Activated T-helper 17 cell treated with anti-CD3 and anti-CD28 coated beads, Interleukin-2, amount 50 U/mL, for 72 hours (primary cell): ENCODE results near the gene TMEM52. TPM values are rescaled to one million over a fixed set of nuclear protein-coding genes. Genes with fewer than 3 reads are reported as not detected.

Experiments used
- ATAC-seq: fragments of 150-1000 bp; cut with Tn5 transposase; replicated peaks from 2 replicates; pipeline ENCODE4 v1.10.0; 2021; ENCODE audit warnings: mild to moderate bottlenecking, moderate library complexity
- H3K27ac Mint-ChIP-seq: one replicate; pipeline ENCODE4 v1.8.0; 2022; ENCODE audit warnings: mixed read lengths
- H3K27me3 Mint-ChIP-seq: one replicate; pipeline ENCODE4 v1.8.0; 2022; ENCODE audit warnings: mixed read lengths
- H3K36me3 Mint-ChIP-seq: one replicate; pipeline ENCODE4 v1.8.0; 2022; ENCODE audit warnings: low read depth, mild to moderate bottlenecking, mixed read lengths
- H3K4me1 Mint-ChIP-seq: one replicate; pipeline ENCODE4 v1.8.0; 2022; ENCODE audit warnings: mixed read lengths
- H3K4me3 Mint-ChIP-seq: one replicate; pipeline ENCODE4 v1.8.0; 2022; ENCODE audit warnings: mild to moderate bottlenecking, mixed read lengths
- H3K9me3 Mint-ChIP-seq: one replicate; pipeline ENCODE4 v1.8.0; 2022; ENCODE audit warnings: mixed read lengths
- total RNA-seq, 2 donors: library from RNA; stranded (reverse); gene quantifications; one replicate each; pipeline ENCODE4 v1.2.3, GENCODE V29; 2022

The TMEM52 gene
- total RNA-seq, 2 donors from 2014 or later: 1.8 to 2.0 TPM

GRCh38 chr1:1900883-1901640, 18.0 kb downstream of the TMEM52 start:
- Mint-ChIP-seq H3K9me3 (no peaks in the 10 kb centered on the region), H3K4me1 (peaks cover under 1% of the 10 kb centered on the region), H3K27me3 (no peaks in the 10 kb centered on the region), H3K27ac (no peak overlapping the region), H3K4me3 (no peak overlapping the region), H3K36me3 (no peaks in the 10 kb centered on the region)
- no peak for ATAC-seq

GRCh38 chr1:1899967-1900327, 19.1 kb downstream of the TMEM52 start:
- H3K36me3 Mint-ChIP-seq: no peaks in the 10 kb centered on the region
- no peaks in the 10 kb centered on the region for H3K27me3 Mint-ChIP-seq

GRCh38 chr1:1899266-1899966, 19.7 kb downstream of the TMEM52 start:
- Mint-ChIP-seq H3K36me3 (no peaks in the 10 kb centered on the region), H3K4me3 (no peak overlapping the region), H3K27me3 (no peaks in the 10 kb centered on the region), H3K27ac (no peak overlapping the region), H3K4me1 (peaks cover 7% of the 10 kb centered on the region), H3K9me3 (no peaks in the 10 kb centered on the region)
- ATAC-seq: no peak

More at GRCh38 chr1:1899967-1900327, 19.1 kb downstream of the TMEM52 start:
- H3K4me1 Mint-ChIP-seq: peaks cover 2% of the 10 kb centered on the region
- H3K4me3 Mint-ChIP-seq: no peak overlapping the region
- H3K9me3 Mint-ChIP-seq: no peaks in the 10 kb centered on the region
- no peak for ATAC-seq
- H3K27ac Mint-ChIP-seq: no peak overlapping the region

DNA sequence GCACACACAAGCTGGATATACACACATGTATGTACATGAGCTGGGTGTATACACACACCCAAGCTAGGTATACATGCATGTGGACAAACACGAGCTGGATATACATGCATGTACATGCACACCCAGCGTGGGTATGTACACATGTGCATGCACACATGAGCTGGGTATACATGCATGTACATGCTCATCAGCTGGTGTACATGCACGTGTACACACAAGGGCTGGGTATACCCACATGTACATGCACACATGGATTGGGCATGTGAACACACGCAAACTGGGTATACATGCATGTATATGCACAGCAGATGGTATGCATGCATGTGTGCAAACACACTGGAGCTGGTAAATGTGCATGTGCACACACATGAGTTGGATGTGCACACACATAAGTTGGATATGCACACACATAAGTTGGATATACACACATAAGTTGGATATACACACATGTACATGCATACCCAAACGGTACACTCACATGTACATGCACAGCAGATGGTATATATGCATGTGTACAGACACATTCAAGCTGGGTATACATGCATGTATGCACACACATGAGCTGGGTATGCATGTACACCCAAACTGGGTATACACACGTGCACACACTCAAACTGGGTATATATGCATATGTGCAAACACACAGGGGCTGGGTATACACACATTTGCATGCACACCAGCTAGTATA, 20.7 kb downstream of the TMEM52 start:
- Mint-ChIP-seq H3K4me3 (no peak overlapping the region), H3K27ac (no peak overlapping the region), H3K36me3 (no peaks in the 10 kb centered on the region), H3K27me3 (no peaks in the 10 kb centered on the region), H3K4me1 (peaks cover 7% of the 10 kb centered on the region), H3K9me3 (no peaks in the 10 kb centered on the region)
- no peak for ATAC-seq

DNA sequence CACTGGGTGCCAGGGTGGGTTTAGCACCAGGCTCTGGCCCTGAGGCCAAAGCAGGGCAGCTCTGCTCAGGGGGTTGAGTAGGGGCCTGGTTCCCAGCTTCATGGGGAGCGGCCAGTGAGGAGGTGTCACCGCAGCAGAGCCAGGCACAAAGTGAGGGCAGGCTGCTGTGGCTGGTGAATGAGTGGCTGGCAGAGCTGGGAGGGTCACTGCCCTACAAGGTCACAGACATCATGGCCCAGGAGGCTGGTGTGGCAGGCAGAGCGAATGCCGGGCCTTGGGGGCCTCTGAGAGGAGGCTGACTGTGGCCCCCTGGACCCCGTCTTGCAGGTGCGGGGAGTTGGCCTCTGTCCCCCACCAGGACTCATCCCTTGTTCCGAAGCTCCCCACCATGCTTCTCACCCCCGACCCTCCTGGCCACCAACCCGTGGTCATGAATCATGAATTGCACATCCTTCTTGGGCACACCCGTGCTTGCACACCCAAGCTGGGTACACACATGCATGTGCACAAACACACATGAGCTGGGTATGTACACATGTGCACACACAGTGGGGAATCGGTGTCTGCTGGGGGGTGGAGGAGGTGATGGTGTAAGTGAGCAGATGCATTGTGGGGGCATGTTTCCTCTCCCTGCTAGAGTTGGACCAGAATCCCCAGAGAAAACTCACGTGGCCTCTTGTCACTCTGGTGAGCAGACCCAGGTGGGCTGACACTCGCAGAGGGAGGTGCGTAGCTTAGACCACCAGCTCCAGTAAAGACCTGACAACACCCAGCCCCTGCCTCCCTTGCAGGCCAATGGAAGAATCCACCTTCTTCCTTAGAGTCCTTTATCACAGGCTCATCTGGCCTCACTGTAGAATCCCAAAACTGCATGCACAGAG, 23.4 kb downstream of the TMEM52 start:
- peaks cover 7% of the 10 kb centered on the region for H3K36me3 Mint-ChIP-seq
- no peak for ATAC-seq
- H3K4me1 Mint-ChIP-seq: peaks cover 7% of the 10 kb centered on the region
- no peak overlapping the region for H3K4me3 Mint-ChIP-seq
- no peaks in the 10 kb centered on the region for H3K9me3 Mint-ChIP-seq
- no peaks in the 10 kb centered on the region for H3K27me3 Mint-ChIP-seq
- peak overlapping the region; percentile 81 for H3K27ac Mint-ChIP-seq

DNA sequence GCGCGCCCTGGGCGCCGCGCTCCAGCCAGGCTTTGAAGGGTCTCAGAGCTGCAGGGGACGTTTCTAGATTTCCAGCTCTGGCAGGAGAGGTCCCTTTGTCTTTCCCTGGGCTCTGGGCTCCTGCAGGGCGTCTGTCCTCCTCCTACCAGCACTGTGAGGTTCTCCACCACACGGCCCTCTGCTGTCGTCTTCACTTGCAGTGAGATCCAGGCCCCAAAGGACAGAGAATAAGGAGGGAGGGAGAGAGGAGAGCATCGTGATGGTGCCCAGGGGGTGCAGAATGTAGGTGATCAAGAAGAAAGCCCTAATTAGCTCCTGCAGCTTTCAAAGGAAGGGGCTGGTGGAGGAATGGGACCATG, 24.0 kb downstream of the TMEM52 start:
- peaks cover 7% of the 10 kb centered on the region for H3K4me1 Mint-ChIP-seq
- H3K27ac Mint-ChIP-seq: peak overlapping the region; percentile 81
- ATAC-seq: no peak
- H3K9me3 Mint-ChIP-seq: no peaks in the 10 kb centered on the region
- H3K36me3 Mint-ChIP-seq: peaks cover 7% of the 10 kb centered on the region
- H3K4me3 Mint-ChIP-seq: peak overlapping the region; percentile 51
- no peaks in the 10 kb centered on the region for H3K27me3 Mint-ChIP-seq

DNA sequence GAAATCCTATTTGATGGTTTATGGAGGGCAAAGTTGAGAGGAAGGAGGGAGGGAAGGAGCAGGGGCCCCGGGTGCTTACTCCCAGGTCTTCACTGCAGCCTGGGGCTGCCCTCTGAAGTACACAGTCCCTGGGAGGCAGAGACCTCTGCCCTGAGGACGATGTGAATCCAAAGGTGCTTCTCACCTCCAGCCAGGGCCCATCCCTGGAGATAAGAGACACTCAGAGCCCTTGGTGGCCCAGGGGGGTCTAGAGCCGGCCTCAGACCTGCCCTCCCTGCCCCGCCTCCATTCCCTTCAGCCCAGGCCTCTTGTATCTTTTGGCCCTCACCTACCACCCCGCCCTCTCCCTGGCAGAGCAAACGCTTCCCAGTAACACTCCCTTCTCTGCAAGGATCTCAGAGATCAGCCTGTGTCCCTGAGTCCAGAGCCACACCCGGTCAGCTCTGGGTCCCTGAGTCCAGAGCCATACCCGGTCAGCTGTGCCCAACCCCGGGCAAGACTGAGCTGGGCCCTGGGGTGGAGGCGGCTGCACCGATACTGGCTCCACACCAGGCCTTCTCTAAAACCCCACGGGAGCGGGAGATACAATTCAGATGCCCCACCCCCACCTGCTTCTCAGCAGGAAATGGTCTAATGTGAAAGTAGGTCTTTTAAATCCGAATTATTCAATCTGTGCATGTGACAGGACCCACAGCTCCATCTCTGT, 24.6 kb downstream of the TMEM52 start:
- ATAC-seq: no peak
- peak overlapping the region; percentile 84 for H3K4me3 Mint-ChIP-seq
- peak overlapping the region; percentile 81 for H3K27ac Mint-ChIP-seq
- H3K27me3 Mint-ChIP-seq: no peaks in the 10 kb centered on the region
- peaks cover 7% of the 10 kb centered on the region for H3K36me3 Mint-ChIP-seq
- no peaks in the 10 kb centered on the region for H3K9me3 Mint-ChIP-seq
- H3K4me1 Mint-ChIP-seq: peaks cover 7% of the 10 kb centered on the region

DNA sequence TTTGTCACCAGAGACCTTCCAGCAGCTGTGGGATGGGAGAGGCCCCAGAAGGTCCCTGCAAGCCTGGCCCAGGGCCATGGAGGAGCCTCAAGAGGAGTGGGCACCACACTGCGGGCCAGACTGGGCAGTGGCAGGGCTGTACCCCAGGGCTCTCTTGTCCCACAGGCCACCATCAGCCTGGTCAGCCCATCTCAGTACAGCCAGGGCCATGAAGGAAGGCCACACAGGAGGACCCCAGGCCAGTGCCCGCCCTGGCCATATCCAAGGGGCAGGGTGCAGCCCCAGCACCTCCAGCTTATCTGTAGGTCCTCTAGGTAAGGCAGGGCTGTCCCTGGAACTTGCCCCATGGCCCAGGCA, 25.1 kb downstream of the TMEM52 start:
- no peak for ATAC-seq
- Mint-ChIP-seq H3K4me1 (peaks cover 11% of the 10 kb centered on the region), H3K4me3 (peak overlapping the region; percentile 84), H3K27me3 (no peaks in the 10 kb centered on the region), H3K27ac (no peak overlapping the region), H3K9me3 (no peaks in the 10 kb centered on the region), H3K36me3 (peaks cover 12% of the 10 kb centered on the region)

DNA sequence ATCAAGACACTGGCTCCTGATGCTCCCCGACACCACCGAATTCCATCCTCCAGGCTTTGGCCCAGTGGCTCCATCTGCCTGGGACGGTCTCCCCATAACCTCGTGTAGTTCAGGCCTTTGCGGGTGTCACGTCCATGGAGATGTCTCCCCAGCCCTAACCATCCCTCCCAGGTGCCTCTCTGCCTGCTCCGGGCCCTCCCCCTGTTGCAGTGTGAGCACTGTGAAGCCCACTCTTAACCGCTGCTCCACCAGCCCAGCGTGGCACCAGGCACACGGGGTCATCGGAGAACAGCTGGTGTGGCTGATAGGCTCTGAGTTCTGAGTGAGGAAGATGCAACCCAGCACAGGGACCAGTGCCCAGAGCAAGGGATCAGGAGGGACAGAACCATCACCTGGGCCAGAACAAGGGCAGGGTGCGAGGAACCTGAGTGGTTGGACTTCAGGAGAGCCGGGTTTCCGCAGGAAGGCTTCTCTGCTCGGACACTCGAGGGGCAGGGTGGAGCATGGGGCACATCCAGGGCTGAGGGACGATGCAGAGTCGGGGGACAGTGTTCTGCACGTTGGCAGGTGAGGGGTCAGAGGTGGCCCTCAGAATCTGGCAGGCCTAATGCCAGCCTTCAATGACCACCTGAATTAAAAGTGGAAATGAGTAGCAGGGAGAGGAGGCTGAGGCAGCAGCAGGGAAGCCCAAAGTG, 25.6 kb downstream of the TMEM52 start:
- H3K4me3 Mint-ChIP-seq: peak overlapping the region; percentile 84
- H3K27me3 Mint-ChIP-seq: no peaks in the 10 kb centered on the region
- no peaks in the 10 kb centered on the region for H3K9me3 Mint-ChIP-seq
- H3K4me1 Mint-ChIP-seq: peaks cover 15% of the 10 kb centered on the region
- H3K36me3 Mint-ChIP-seq: peaks cover 17% of the 10 kb centered on the region
- H3K27ac Mint-ChIP-seq: peak overlapping the region; percentile 81
- ATAC-seq: no peak

GRCh38 chr1:1892763-1893120, 26.3 kb downstream of the TMEM52 start:
- H3K36me3 Mint-ChIP-seq: peaks cover 24% of the 10 kb centered on the region
- ATAC-seq: no peak
- peak overlapping the region; percentile 81 for H3K27ac Mint-ChIP-seq
- no peaks in the 10 kb centered on the region for H3K9me3 Mint-ChIP-seq
- H3K27me3 Mint-ChIP-seq: no peaks in the 10 kb centered on the region
- peak overlapping the region; percentile 84 for H3K4me3 Mint-ChIP-seq
- H3K4me1 Mint-ChIP-seq: peaks cover 19% of the 10 kb centered on the region

GRCh38 chr1:1892079-1892762, 26.9 kb downstream of the TMEM52 start:
- H3K4me1 Mint-ChIP-seq: peaks cover 20% of the 10 kb centered on the region
- H3K27me3 Mint-ChIP-seq: no peaks in the 10 kb centered on the region
- no peaks in the 10 kb centered on the region for H3K9me3 Mint-ChIP-seq
- H3K36me3 Mint-ChIP-seq: peaks cover 25% of the 10 kb centered on the region
- ATAC-seq: no peak
- H3K27ac Mint-ChIP-seq: peak overlapping the region; percentile 81
- peak overlapping the region; percentile 84 for H3K4me3 Mint-ChIP-seq

DNA sequence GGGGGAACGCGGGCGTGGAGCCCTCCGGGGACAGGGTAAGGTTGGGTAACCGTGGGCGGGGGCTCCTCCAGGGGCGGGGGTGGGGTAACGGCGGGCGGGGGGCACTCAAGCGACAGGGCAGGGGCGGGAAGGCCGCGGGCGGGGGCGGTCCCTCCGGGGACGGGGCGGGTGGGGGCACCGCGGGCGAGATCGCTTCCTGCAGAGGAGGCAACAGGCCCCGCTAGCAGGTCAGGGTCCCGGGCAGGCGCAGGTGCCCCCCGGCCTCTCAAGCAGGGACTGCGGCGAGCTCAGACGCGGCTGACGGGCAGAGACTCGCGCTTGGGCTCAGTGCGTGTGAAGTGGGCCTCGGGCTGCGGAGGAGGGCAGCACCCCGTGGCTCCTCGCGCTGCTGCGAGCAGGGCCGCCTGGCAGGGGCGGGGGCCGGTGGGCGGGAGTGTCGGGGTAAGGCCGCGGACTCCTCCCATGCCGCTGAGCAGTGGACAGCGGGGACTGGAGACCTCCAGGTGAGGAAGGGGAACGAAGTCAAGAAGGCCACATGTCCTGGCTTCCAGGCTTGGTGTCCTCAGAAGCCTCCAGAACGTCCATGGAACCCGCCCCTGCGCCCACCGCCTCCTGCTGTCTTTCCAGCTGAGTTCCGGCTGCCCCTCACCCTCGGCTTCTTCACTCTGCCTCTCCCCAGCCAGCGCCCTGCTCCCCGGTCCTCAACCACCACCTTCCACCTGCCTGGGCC, 27.6 kb downstream of the TMEM52 start:
- peak; percentile 58 for ATAC-seq
- peak overlapping the region; percentile 81 for H3K27ac Mint-ChIP-seq
- H3K4me1 Mint-ChIP-seq: peaks cover 23% of the 10 kb centered on the region
- H3K4me3 Mint-ChIP-seq: peak overlapping the region; percentile 84
- H3K9me3 Mint-ChIP-seq: no peaks in the 10 kb centered on the region
- H3K36me3 Mint-ChIP-seq: peaks cover 27% of the 10 kb centered on the region
- H3K27me3 Mint-ChIP-seq: no peaks in the 10 kb centered on the region
